ENCODE results near the gene SUGCT.
"Not testable (repeated sequence)": the region's sequence is repeated elsewhere in the genome, so short reads cannot be mapped to it uniquely, and the experiment has no call there.

Gene SUGCT

DNA sequence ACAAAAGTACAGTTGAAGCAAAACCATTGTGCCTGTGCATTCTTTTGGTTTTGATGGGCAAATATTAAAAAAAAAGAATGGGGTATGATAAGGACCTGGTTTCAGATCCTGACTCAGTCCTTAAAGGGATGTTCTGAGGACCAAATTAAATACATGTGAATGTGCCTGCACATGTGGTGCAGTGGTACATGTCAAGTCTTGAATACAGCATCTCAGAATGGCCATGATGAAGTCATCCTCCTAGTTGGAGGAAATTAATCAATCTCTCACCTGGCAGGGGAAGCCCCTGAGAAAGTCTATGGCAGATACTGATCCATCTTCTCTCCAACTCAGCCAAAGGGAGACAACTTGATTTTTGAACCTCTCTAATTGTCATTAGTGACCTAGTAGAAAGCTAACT is 207.0 kb downstream of the SUGCT start:
- no peak for FAIRE-seq

DNA sequence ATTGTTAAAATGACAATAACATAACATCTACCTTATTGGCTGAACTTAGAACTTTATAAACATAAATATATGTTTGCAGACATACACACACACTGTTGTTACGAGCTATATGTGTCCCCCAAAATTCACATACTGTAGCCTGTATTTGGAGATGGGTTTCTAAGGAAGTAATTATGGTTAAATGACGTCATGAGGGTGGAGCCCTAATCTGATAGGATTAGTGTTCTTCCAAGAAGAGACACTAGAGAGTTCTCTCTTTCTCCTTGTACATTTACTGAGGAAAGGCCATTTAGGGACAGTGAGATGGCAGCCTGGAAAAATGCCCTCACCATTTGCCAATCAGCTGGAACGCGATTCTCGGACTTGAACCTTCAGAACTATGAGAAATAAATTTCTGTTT is 211.7 kb downstream of the SUGCT start:
- no peak for FAIRE-seq

DNA sequence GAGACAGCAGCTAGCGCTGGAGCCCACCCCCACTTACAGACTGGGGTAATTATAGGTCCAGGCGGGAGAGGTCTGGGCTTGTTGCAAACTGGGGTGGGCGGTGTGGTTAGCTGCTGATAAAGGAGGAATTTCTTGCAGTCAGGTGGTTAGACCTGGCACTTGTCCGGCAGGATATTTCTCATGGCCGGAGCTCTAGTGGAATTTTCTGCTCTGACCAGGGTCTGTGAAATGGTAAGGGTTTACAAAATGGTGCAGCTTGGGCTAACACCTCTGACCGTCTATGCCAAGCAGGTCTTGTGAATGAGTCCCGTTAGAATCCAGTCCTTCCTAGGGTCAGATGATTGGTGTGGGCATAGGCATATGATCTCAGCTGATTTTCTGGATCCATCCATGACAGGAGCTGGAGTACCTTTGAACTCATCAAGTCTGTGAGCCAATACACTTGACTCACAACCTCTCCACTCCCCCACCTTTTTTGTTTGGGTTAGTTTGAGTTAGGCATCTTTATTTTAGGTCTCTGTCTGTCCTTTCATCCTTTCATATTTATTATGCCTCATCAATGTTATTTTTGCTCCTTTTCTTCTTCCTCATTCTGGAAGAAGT is 213.4 kb downstream of the SUGCT start:
- no peak for FAIRE-seq

DNA sequence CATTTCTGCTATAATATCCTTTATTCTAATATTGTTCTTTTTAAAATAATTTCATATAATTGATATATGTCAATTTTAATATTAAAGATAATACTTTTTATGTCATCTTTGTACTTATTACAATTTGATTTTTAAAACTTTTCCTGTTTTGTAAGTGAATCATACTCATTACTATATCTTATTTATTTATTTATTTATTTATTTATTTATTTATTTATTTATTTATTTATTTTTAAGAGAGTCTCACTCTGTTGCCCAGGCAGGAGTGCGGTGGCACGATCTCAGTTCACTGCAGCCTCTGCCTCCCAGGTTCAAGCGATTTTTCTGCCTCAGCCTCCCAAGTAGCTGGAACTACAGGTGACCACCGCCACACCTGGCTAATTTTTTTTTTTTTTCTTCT is 215.3 kb downstream of the SUGCT start:
- no peak for FAIRE-seq

DNA sequence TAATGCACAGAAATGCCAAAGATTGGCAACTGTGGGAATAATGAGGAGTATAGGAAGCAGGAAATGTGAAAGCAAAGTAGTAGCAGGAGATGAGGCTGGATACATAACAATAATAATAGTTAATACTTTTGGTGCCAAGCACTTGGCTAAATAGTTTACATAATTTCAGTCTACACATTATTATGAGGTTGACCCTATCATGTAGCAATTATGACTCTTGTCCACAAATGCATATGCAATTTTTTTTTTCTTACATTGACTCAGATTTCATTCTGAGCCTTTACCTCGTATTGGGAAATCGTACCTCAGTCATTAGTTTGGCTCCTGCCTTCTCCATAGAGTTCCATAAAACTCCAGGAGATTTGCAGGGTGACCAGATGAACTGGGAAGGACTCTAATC is 219.9 kb downstream of the SUGCT start:
- no peak for FAIRE-seq

DNA sequence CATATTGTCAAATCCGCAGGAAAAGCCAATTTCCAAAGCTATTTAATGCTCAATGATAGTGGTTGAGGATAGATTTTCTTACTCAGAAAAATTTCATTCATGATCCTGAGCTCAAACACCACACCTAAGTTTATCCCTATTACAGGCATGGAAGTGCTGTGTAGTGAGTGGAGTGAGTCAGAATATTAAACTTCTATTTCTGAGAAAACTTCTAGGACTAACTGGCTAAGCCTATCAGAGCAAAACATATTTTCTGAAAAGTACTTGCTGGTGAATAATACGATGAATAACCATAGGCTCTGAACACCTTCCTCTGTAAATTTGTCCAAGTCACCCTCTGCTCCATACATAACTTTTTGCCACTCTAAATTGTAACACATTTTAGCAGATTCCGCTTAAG is 221.5 kb downstream of the SUGCT start:
- no peak for FAIRE-seq

DNA sequence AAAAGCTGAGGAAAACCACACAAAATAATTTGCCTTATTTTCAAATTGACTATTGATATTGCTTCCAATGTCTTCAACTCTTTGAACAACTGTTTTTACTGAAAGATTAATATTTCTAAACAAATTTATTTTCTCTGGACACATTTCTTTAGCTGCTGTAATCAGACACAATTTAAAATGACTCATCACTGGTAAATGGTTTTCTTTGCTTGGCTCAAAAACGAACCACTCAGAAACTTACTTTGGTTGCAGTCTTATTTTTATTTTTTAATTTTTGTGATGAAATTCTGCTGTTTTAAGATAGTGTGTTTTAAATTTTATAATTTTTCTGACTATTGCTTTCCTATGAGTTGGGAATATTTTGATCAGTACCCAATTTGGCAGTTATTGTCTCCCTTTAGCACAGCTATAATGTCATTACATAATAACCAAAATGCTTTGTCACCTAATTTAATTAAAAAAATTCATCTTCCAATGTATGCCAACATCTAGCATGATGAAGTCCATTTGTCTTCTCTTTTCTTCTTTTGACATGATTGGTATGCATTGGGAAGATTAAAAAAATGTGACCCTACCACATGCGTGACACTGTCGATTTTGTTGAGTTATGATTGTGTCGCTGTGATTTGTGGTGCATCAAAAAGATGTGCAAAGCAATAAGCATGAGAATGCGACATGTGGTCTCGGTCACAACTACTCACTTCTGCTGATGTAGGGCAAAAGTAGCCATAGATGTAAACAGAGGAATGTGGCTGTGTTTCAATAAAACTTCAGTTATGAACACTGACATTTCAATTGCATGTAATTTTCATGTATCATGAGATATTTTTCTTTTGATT is 222.3 kb downstream of the SUGCT start:
- no peak for FAIRE-seq

DNA sequence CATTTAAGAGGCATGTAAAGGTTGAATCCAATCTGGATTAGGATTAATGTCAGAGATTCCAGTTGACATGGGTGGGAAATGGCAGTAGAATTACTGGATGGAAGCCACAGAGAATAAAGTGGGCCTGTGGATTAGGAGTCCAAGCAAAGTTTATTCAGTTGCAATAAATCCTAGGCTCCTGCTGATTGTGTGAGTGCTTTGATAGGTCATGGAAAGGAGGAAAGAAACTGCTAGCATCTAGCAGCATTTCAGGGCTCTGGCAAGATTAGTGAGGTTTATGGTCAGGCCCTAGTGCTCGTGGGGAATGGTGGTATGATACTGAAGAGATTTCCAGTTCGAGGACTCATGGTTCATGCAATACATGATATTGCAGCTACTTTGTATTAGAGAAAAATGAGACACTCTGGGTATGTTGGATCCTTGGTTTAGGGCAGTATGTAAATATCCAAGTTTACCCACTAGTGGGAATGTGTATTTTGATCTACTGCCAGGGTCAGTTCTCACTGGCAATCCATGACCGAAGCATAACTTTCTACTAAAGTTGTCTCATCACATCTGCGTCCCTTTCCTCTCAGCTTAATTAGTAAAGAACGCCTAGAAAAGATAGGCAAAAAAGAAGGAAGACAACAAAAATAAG is 235.0 kb downstream of the SUGCT start:
- FAIRE-seq: no peak

DNA sequence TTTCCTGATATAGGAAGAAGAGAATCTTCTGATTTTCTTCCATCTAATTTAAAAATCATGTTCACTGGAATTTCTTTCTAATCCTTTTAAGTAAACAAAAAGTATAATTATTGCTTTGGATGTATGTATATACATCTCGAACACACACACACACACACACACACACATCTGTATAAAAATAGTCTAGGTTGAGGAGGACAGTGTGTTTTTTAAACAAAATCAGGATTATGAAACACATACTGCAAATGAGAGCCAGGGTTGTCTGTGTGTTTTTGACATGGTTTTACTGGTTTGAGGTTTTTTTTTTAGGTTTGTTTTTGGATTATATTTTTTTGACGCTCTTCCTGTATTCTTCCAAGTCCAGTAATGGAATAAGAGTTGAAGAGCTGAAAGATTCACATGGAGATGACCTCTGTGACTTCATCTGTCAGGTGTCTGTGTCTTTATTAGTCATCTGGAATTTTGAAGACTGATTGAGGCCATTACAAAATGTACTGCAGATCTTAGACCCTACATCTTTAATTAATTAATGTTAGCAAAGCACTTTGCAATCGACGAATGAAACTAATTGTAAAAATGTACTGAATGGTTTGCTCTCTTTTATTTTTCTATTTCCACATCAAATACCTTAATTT is 237.1 kb downstream of the SUGCT start:
- no peak for FAIRE-seq

DNA sequence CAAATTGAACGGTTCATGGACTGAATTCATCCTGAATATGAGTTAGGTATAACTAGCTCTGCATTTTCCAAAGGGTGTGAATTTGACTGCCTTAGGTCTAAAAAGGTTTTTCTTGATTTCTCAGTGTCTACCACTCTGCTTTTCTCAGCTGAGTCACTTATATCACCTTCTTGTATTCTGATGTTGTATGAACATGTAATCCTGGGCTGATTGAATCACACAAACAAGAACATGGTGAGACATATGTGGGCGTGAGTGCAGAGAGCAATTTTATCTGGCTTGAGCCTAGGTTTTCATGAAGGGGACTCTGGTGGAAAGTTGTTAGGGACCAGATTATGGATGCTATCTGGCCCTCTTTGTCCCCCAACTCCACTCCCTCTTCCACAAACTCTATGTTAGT is 239.8 kb downstream of the SUGCT start:
- no peak for FAIRE-seq

DNA sequence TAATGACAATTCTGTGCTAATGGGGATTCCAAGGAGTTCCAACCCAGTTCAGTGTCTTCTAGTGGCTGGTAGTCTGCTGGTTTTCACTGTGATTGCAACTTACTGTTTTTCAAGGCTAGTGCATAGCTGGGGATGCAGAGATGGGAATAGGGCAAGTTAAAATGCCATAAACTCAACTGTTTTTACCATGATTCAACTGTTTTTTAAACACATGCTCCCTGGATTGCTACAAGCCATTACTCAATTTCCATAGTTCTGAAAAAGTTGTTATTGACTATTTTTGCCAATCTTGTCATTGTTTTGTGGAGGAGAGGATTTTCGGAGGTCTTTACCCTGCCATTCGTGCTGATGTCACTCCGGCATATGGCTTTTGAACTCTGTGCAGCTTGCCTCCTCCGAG is 245.3 kb downstream of the SUGCT start:
- no peak for FAIRE-seq

DNA sequence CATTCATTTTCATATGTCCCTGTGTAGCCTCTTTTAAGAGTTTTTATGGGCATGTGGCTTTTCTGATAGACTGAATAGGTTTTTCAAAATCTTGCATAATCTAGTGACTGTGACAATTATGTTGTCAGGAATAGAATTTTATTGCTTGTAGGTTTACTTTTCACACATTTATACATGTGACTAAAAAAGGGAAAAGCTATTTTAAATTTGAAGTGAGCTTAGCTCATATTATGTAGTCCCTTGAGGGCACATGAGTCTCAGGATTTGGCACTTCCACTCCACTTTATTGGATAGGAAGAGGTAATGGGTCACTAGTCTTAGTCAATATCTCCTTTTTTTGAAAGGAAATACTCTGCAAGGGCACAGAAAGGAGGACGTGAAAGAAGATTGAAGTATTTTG is 247.3 kb downstream of the SUGCT start:
- FAIRE-seq: no peak

DNA sequence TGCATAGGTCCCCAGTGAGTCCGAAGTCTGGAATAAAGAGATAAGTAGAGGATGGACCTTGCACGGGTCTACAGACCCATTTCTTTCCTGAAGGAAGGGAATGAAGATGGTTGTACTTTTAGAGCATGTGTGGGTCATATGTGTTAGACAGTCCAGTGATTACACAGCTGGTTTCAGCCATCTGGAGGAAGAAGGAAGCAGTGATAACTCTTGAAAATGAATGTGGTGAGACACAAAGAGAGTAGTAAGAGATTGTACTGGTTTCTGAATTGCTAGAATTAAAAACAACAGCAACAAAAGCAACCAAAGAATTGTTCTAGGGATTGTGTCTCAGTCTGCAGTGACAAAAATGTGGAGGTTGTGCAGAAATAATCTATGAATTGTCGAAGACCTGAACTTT is 258.9 kb downstream of the SUGCT start:
- no peak for FAIRE-seq

DNA sequence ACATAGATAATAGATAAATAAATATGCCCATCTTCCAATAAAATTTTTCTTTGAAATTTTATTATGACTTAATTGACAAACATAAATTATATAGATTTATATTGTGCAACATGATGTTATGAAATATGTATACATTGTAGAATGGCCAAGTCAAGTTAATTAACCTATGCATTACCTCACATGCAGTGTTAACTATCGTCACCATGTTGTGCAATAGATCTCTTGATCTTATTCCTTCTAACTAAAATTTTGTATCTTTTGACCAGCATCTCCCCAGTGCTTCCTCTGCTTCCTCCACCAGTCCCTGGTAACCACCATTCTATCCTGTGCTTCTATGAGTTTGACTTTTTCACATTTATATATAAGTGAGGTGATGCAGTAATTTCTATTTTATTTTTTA is 259.6 kb downstream of the SUGCT start:
- no peak for FAIRE-seq

DNA sequence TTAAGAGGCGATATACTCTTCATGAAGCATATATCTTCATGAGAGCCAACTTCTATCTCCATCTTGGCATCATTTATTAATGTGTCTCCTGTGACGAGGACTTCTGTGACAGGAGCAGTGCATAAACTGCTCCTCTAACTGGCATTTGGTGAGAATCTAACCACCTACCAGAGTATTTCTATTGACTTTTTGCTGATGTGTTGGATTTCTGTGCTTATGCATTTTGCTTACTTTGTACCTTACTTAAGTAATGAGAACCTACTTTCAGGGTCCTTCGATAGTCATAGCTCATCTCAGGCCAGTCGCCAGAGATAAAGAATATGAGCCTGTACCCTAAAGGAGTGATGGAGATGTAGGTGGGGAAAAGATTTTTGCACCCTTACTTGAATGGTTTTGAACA is 265.7 kb downstream of the SUGCT start:
- no peak for FAIRE-seq

DNA sequence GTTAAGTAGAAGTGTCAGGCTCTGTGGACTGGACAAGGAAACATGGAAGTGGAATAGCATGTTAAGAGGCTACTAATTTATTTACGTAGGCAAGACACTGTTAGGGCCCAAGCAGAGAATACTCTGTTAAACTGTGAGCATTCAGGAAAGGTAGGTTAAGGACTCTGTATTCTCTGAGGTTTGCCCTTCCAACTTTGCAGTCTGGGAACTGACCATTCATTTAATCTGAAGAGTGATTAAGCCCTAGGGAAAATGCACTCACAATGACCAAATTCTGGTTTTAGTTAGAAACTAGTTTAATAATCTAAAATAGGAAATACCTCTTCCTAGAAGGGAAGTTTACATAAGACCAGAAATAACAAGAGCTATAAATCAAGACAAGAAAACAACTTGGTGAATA is 266.6 kb downstream of the SUGCT start:
- no peak for FAIRE-seq

DNA sequence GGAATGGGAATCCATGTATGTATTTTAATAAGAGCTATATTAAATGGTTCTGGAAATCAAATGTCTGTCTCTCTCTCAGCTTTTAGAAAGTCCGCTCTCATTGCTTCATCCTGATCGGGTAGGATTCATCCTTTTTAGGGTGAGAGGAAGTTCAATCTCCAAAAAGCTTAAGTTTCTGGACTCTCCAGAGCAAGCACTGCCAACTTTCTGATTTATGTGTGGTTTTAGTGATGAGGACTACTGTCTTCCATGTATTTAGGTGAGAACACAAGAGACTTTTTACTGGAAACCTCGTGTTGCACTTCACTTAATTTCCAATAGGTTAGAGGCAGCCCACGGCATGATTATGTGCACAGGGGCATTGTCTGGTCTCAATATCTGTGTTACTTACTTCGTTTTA is 267.9 kb downstream of the SUGCT start:
- no peak for FAIRE-seq

DNA sequence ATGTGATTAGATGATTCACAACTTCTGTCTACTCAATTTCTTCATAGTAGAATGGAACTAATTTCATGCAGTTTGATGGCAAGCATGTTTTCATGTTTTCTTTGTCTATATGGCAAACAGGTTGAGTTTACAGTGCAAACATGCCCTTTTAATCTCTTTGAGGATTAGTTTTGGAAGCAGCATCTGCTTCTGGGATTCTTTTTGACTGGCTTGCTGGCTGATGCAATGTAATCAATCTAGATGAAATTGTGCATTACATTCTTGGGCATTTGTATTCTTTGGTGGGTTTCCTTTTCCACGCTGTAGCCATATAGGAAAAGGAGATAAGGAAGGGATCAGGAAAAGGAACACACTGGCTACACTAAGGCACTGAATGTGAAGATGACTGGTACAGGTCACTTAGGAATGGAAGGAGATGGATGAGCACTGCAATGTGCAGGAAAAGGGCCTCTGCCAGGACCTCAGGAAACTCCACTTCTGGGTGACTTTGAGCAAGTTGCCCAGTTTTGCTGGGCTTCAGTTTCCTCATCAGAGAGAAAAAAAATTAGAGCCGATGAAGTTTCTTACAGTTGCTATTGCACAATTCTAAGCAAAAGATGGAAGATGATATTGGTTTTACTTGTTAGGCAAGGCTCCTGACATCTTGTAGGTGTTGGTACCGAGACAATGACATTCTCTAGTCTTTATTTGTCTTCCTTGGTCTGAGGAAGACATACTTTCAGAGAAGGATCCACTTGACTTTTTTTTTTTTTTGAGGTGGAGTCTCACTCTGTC is 269.1 kb downstream of the SUGCT start:
- FAIRE-seq: no peak

DNA sequence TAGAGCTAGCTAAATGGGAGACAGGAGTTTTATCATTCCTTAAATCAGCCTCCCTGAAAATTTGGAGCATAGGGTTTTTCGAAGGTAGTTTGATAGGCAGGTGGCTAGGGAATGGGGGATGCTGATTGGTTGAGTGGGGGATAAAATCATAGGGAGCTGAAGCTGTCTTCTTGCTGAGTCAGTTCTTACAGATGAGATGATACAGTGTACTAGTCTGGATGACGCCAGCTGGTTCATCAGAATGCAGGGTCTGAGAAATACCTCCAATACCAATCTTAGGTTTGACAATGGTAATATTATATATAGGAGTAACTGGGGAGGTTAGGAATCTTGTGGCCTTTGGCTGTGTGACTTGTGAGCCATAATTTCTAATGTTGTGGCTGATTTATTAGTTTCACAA is 271.2 kb downstream of the SUGCT start:
- FAIRE-seq: no peak

DNA sequence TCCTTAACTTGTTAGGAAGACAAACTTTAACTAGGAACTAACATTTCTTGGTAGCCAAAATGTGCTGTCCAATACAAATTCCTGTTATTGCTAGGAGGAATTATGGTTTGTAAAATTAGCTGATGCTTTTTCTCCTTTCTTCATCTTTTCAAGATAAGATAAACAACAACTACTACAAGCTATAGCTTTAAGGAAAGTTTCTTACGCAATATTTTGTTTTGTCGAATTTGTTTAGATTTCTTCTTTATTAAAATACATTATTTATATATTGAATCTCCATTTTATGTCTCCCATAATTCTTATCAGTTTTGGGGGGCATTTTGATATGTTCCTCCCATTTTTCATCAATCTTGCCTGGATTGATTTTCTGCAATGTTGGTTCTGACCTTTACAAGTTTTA is 277.5 kb downstream of the SUGCT start:
- no peak for FAIRE-seq

DNA sequence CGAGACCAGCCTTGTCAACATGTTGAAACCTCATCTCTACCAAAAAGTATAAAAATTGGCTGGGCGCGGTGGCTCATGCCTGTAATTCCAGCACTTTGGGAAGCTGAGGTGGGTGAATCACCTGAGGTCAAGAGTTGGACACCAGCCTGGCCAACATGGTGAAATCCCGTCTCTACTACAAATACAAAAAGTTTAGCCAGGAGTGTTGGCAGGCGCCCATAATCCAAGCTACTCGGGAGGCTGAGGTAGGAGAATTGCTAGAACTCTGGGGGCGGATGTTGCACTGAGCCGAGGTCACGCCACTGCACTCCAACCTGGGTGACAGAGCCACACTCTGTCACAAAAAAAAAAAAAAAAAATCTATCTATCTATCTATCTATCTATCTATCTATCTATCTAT is 279.9 kb downstream of the SUGCT start:
- FAIRE-seq: not testable (repeated sequence)

DNA sequence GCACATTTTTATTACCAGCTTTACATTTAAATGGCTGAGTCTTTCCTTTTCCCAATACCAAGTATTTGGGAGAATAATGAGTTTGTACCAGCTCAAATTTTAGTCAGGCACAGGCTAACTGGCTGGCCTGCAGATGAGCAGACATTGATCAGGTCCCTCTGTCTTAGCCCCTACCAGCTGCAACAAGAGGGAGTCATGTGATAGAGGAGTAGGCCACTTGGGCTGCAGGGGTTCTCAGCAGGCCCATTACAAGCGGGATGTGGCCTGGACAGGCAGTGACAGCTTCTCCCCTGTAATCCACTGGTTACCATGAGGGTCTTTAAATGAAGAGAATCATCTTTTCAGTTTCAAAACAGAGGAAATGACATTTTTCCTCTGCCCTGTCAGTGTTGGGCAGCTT is 283.6 kb downstream of the SUGCT start:
- no peak for FAIRE-seq

DNA sequence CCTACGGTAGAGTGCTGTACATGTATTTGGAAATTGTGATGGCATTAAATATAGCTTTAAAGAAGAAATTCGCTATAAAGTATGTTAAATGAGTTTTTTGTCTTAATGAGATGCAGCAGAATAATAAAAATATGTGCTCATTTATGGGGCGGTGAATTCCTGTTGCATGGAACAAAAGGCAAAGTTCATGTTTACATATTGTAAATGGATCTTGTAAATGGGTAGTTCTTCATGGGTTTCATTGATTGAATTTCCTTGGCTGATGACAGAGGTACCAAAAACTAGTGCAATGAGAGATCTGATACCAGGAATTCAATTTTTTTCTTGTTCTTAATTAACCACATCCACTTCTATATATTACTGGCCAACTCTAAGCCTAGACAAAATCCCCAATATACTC is 284.2 kb downstream of the SUGCT start:
- FAIRE-seq: no peak
